Astrocyte of the cerebellum (primary cell): ENCODE results near the gene ENG.

Experiments
- DNase-seq: peaks from one replicate; pipeline ENCODE4 v3.0.0-alpha.2; 2011; ENCODE audit warnings: low read depth
- H3K4me3 ChIP-seq: 2 replicates; pipeline ENCODE4 v1.5.1; 2011; ENCODE audit warnings: mild to moderate bottlenecking, low read depth, low read length, moderate library complexity
- in situ Hi-C: cut with HindIII; loops from 2 replicates; pipeline ENCODE4 v1.10.0; 2017; ENCODE audit warnings: low sequenced_read_pairs
- TF ChIP-seq, protein P1 (sequence below): IDR thresholded peaks from 2 replicates; pipeline ENCODE4 v1.5.1; 2012; ENCODE audit warnings: low read length, low read depth, moderate library complexity, mild to moderate bottlenecking; ENCODE audit errors: missing control alignments

ENG gene

DNA sequence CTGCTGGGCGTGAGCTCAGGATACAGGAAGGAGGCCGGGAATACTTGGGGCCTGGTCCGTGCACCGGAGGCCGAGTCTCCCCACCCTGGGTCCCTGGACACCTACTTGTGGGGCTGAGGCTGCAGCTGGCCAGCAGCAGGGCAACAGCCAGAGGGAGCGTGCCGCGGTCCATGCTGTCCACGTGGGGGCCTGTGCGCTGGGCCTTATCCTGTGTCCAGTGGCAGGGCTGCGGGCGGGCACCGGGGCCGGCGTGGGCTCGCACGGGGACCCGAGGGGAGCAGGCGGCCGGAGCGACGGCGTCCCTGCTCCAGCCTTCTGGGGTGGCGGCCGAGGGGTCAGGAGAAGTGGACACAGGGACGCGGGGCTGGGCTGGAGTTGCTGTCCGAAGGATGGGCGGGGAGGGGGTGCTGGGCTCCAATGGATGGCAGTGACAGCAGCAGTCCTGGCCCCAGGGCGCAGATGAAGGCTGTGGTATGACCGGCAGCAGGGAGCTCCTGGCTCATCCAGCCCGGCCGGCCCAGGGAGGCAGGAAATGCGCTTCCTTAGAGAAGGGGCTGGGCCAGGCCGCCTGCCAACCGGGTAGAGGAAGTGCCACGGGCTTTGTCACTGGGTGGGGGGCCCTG is at the start of gene ENG:
Gene ENG (minus strand): TSS at position 475 of the 623 bp plus-strand sequence. CDS start 303 bp downstream, at position 172.
- TF ChIP-seq, protein P1, sequence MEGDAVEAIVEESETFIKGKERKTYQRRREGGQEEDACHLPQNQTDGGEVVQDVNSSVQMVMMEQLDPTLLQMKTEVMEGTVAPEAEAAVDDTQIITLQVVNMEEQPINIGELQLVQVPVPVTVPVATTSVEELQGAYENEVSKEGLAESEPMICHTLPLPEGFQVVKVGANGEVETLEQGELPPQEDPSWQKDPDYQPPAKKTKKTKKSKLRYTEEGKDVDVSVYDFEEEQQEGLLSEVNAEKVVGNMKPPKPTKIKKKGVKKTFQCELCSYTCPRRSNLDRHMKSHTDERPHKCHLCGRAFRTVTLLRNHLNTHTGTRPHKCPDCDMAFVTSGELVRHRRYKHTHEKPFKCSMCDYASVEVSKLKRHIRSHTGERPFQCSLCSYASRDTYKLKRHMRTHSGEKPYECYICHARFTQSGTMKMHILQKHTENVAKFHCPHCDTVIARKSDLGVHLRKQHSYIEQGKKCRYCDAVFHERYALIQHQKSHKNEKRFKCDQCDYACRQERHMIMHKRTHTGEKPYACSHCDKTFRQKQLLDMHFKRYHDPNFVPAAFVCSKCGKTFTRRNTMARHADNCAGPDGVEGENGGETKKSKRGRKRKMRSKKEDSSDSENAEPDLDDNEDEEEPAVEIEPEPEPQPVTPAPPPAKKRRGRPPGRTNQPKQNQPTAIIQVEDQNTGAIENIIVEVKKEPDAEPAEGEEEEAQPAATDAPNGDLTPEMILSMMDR, result peak; percentile 7
- in situ Hi-C loops, result loop anchor here (25.0 kb wide), 1 partner anchor 217 kb away; no protein-coding TSS in a partner anchor
- no peak for DNase-seq
- peak within 1 kb of the TSS; percentile 44 for H3K4me3 ChIP-seq

DNA sequence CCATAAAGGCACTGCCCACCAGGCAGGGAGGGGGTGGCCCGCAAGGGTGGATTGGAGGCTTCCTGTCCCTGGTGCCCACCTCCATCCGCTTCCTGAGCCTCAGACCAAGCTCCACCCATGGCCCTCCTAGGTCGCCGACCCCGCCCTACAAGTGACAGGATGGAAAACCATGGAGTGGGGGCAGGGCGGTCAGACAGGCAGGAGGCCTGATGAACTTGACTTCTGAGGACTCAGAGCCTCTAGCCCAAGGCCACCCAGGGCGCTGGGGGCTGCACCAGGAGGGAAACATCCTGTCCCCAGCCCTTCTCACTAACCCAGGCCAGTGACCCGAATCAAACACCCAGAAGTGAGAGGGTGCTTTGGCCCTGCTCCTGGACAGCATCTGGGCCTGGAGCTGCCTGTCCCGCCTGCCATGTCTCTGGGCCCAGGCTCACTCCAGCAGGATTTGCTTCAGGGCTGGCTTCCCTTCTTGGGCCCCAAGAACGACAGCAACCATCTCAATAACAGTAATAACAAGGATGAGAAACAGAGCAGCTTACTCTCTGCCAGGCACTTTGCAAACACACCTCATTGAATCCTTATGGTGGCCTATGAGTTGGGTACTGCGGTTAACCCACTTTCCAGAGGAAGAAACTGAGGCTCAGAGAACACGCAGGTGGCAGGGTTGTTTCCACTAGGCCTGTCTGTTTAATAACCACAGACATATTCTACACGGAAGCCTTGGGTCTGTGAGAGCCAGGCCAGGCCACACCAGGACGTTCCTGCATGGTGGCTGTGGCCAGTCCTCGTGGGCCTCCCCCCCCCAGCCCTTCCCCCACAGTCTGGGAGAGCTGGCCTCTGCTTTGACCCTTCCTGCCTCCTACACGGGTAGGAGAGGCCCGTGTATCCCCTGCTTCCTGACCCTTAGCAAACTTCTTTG is 49.4 kb upstream of the ENG start:
- no peak overlapping the region for H3K4me3 ChIP-seq
- DNase-seq, result no peak

DNA sequence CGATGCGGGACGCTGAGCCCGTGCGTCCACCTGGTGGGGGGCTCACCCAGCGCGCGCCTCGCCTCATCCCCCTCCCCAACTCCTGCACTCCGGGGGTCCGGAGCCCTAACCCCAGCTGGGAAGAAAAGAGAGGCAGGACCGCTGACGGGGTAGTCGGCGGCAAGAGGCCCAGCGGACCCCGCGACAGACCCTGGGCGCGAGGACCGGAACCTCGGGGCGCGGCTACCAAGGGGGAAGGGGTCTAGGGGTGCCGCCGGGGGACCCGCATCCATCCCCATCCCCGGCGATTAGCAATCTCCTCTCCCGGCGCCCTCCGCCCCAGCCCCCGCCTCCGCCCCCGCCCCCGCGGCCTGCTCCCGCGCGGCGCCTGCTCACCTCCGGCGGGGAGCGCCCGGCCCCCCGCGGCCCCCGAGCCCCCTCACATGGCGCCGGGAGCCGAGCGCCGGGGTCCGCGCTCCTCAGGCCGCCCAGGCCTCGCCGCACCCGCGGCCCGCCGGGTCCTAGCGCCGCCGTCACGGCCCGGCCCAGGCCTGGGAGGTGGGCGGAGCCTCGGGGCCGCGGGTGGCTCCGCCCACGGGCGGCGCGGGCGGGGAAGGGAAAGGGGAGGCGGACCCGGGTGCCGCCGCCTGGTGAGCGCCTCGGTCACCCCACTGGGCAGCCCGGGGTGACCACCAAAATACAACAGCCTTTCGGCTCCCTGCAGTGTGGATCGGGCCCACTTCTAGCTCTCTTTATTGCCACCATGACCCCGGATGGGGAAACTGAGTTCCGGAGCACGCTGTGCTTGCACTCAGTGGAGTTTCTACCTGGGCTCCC is 44.9 kb upstream of the ENG start, which contains the start of gene ST6GALNAC6:
Gene ST6GALNAC6 (minus strand): TSS at position 476 of the 816 bp plus-strand sequence. CDS start 1,622 bp downstream, outside the sequence.
- TF ChIP-seq, protein P1, result no peak
- no peak for DNase-seq
- peak within 1 kb of the TSS; percentile 89 for H3K4me3 ChIP-seq
- in situ Hi-C loops, result no loop called here

More for the DNA sequence above, 49.4 kb upstream of the ENG start:
- TF ChIP-seq, protein P1, result no peak
- in situ Hi-C loops, result no loop called here

DNA sequence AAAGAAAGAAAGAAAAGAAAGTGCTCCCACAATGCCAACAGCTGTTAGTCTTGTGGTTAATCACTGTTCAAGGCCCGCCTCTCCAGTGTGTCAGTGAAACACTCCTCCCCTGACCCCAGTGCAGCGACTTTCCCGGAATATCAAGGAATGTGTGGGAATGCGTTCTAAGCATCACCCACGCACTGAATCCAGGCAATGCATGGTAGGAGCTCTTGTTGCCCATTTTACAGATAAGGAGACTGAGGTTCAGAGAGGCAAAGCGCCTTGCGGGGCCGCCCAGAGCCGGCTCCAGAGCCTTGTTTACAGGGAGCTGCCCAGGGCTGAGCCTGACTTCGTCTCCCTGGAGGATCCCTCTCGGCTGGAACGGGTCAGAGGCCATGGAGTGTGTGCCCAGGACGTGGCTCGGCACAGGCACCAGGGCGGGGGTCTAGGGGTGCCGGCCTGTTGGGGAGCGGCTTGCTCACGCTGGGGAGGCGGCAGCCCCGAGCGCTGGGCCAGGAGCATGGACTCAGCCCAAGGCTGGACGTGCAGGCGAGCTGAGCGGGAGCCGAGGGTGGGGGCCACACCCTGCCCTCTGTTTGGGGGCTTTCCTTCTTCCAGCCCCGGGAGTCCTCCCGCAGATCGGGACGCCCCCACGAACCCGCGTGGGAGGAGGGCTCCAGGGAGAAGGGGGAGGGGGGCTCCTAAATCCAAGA is 44.1 kb upstream of the ENG start:
- in situ Hi-C loops, result no loop called here
- peak overlapping the region; percentile 89 for H3K4me3 ChIP-seq
- DNase-seq, result no peak
- TF ChIP-seq, protein P1, result no peak

DNA sequence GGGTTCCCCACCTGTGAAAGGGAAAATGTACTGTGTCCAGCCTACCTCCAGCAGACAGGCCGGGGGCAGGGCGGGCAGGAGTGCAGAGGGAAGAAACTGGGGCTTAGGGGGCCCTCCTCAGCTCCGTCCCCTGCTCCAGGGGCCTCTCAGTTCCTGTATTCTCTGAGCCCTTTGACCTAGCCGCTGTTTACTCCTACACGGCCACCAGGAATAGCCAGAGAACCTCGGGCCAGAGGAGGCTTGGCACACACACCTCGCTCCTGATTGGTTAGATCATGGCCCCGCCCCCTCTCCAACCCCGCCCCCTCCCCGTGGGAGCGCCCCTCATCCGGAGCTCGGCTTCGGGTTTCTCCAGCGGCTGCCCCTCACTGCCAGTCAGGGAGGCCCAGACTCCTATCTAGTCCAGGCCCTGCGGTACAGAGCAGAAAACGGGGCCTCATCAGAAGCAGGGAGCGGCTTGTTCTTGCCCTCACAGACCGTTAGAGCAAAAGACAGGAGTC is 42.8 kb upstream of the ENG start:
- peak overlapping the region; percentile 4 for H3K4me3 ChIP-seq

More for the DNA sequence above, 42.8 kb upstream of the ENG start:
- TF ChIP-seq, protein P1, result no peak
- in situ Hi-C loops, result no loop called here
- no peak for DNase-seq
